Lower leg skin (tissue), 3 donors: ENCODE measurements around the gene RPTOR.

Experiments
- POLR2A ChIP-seq, 2 donors: fragments of 450-650 bp; IDR thresholded peaks; one replicate each; pipeline ENCODE4 v1.6.1; 2016 to 2017; ENCODE audit warnings: antibody characterized with exemption in 2 of 2, mild to moderate bottlenecking in 1 of 2, moderate library complexity in 1 of 2
- TF ChIP-seq, protein P1 (sequence below), 3 donors: fragments of 450-650 bp; IDR thresholded peaks; one replicate each; pipeline ENCODE4 v1.5.1; 2016; ENCODE audit warnings: antibody characterized with exemption in 3 of 3, mild to moderate bottlenecking in 3 of 3, moderate library complexity in 2 of 3

- TF ChIP-seq, protein P1, sequence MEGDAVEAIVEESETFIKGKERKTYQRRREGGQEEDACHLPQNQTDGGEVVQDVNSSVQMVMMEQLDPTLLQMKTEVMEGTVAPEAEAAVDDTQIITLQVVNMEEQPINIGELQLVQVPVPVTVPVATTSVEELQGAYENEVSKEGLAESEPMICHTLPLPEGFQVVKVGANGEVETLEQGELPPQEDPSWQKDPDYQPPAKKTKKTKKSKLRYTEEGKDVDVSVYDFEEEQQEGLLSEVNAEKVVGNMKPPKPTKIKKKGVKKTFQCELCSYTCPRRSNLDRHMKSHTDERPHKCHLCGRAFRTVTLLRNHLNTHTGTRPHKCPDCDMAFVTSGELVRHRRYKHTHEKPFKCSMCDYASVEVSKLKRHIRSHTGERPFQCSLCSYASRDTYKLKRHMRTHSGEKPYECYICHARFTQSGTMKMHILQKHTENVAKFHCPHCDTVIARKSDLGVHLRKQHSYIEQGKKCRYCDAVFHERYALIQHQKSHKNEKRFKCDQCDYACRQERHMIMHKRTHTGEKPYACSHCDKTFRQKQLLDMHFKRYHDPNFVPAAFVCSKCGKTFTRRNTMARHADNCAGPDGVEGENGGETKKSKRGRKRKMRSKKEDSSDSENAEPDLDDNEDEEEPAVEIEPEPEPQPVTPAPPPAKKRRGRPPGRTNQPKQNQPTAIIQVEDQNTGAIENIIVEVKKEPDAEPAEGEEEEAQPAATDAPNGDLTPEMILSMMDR (IDR thresholded peaks at IDR 0.05), result no peak
- no peak for TF ChIP-seq POLR2A (IDR thresholded peaks at IDR 0.05)
Observed at GRCh38 chr17:80999536-81000333, 455.1 kb downstream of the RPTOR start.
